Measurements from ENCODE around the gene COLEC12.

Gene COLEC12

GRCh38 chr18:350953-351572 lies 149.4 kb downstream of the COLEC12 start:
- in situ Hi-C loops (cut with MboI; ENCODE audit: low pct_unique_long_range_greater_than_20kb, low sequenced_read_pairs): no loop called here
- no peak for DNase-seq

GRCh38 chr18:346600-346999 lies 153.9 kb downstream of the COLEC12 start:
- DNase-seq: no peak
- in situ Hi-C loops (cut with MboI; ENCODE audit: low pct_unique_long_range_greater_than_20kb, low sequenced_read_pairs): no loop called here

DNA sequence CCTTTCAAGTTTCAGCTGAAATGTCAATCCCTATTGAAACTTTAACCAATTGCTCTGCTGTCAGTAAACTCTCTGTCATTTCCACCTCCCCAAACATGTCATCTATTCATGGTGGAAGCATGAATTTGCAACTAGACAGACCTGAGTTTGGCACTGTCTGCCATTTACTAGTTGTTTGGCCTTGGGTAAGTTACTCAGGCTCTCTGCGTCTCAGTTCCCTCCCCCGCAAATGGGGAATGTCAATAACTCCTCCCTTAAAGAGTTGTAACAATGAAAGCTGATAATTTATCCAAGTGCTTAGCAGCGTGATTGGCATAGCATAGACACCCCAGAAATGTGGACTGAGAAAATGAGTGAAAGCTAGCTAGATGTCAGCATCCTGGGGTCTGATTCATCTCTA lies 159.4 kb downstream of the COLEC12 start:
- DNase-seq: no peak
- in situ Hi-C loops (cut with MboI; ENCODE audit: low pct_unique_long_range_greater_than_20kb, low sequenced_read_pairs): no loop called here

DNA sequence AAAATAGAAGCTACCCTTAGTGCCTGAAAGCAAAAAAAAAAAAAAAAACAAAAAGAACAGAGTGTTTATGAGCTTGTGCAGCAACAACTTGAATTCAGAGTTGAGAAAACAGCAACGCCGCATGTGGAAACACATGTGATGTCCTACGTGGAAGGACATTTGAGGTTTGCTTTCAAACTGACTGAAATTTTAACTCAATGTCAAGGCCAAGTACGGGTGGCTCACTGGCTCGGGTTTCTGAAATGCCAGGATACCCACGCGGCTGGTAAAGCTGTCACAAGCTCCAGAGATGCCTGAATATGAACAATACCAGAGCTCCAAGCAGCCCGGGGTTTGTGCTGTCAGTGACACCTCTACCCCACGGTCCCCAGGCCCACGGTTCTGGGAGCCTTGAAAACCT lies 160.5 kb downstream of the COLEC12 start:
- DNase-seq: no peak
- in situ Hi-C loops (cut with MboI; ENCODE audit: low pct_unique_long_range_greater_than_20kb, low sequenced_read_pairs): no loop called here

- no peak for DNase-seq
- in situ Hi-C loops (cut with MboI; ENCODE audit: low pct_unique_long_range_greater_than_20kb, low sequenced_read_pairs): no loop called here
Measured at GRCh38 chr18:339200-339599, 161.3 kb downstream of the COLEC12 start.

DNA sequence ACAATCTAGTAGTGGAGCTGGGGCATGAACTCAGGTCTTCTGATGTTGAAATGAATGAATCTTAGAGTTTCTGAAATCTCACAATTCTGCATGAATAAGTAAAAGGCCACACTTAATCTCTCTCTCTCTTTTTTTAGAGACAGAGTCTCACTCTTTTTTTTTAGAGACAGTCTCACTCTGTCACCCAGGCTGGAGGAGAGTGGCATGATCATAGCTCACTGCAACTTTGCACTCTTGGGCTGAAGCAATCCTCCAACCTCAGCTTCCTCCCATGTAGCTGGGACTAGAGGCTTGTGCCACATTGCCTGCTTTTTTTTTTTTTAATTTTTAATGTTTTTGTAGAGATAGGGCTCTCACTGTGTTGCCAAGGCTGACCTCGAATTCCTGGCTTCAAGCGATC lies 163.8 kb downstream of the COLEC12 start:
- in situ Hi-C loops (cut with MboI; ENCODE audit: low pct_unique_long_range_greater_than_20kb, low sequenced_read_pairs): no loop called here

GRCh38 chr18:335733-336132 lies 164.8 kb downstream of the COLEC12 start:
- in situ Hi-C loops (cut with MboI; ENCODE audit: low pct_unique_long_range_greater_than_20kb, low sequenced_read_pairs): no loop called here

More for the DNA sequence above, 163.8 kb downstream of the COLEC12 start:
- no peak for DNase-seq

GRCh38 chr18:334575-335132 lies 165.8 kb downstream of the COLEC12 start:
- no peak for DNase-seq
- in situ Hi-C loops (cut with MboI; ENCODE audit: low pct_unique_long_range_greater_than_20kb, low sequenced_read_pairs): no loop called here

More at GRCh38 chr18:335733-336132, 164.8 kb downstream of the COLEC12 start:
- DNase-seq: no peak

DNA sequence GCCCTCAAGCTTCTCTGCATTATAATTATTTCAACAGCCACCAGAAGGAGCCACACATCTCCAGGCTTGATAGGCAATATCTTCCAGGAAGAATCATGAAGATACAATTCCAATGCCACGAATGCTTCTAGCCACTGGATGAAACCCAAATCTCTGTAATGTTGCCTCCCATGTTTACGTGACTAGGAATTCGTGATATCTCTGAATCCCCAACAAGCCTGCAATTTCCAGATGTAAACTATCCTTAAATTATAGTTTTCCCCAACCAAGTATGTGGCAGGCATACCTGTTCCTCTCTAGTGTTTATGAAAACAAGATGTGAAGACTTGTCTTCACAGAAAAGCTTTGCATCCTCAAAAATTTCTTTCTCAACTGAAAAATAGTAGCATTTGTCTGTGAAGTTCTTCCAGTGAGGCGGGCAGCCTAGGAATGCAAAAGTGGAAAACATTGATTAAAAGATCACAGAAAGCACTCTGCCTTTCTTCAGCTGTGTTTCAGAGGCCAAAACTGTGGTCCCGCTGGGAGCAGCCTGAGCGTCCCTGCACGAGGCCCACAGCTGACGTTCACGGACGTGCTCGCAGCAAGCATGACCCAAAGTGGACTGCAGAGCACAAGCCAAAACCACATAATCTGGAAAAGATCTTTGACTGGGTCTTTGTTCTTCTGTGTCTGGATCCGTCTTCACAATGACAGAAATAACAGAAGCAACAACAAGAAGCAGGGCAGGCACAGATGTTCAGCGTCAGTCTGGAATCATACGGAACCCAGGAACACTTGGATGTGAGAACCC lies 167.6 kb downstream of the COLEC12 start:
- in situ Hi-C loops (cut with MboI; ENCODE audit: low pct_unique_long_range_greater_than_20kb, low sequenced_read_pairs): no loop called here
- DNase-seq: no peak

- DNase-seq: peak; percentile 56
- in situ Hi-C loops (cut with MboI; ENCODE audit: low pct_unique_long_range_greater_than_20kb, low sequenced_read_pairs): no loop called here
Measured at GRCh38 chr18:332007-332406, 168.5 kb downstream of the COLEC12 start.

DNA sequence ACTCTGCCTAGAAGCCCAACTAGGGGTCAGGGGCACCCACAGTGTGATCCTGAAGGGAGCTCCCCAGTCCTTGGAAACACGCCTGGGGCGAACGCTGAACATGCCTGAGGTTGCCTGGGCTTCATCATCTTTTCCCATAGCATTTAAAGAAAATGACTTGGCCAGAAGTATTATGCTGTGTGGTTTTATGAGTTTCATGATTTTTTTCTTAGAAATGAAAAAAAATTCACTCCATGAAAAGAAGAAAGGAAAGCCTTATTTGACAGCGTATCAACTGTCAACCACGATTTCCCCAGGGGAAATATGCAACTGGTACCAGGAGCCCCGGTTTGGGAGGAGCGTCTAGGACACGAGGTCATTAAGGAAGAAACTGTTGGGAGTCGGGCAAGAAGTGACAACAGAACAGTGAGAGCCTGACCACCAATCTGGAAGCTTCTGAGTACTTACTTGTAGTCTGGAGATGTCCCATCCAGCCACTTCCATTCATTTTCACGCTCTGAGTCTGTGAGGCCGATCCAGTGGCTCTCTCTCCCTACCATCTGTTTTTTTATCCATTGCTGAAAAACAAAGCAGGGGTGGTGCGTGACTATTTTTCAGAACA lies 169.2 kb downstream of the COLEC12 start:
- peak; percentile 60 for DNase-seq
- in situ Hi-C loops (cut with MboI; ENCODE audit: low pct_unique_long_range_greater_than_20kb, low sequenced_read_pairs): no loop called here

- in situ Hi-C loops (cut with MboI; ENCODE audit: low pct_unique_long_range_greater_than_20kb, low sequenced_read_pairs): no loop called here
- no peak for DNase-seq
Measured at GRCh38 chr18:328928-329327, 171.6 kb downstream of the COLEC12 start.

DNA sequence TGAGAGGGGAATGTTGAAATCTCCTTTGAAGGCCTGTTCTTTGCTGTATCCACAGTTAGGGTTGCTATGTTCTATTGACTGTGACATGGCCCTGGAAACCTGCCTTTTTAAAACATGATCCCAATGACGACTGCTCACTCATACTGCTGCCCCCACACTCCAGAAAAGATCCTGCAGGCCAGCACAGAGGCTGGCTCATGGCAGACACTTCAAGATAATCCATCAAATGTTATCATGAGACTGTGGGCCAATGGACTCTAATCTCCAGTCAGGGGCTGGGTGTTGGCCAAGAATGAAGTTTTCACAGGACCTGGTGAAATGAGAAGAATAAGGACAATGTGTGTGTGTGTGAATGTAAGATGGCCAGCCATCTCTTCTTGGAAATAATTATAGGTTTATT lies 173.7 kb downstream of the COLEC12 start:
- in situ Hi-C loops (cut with MboI; ENCODE audit: low pct_unique_long_range_greater_than_20kb, low sequenced_read_pairs): no loop called here
- DNase-seq: no peak

DNA sequence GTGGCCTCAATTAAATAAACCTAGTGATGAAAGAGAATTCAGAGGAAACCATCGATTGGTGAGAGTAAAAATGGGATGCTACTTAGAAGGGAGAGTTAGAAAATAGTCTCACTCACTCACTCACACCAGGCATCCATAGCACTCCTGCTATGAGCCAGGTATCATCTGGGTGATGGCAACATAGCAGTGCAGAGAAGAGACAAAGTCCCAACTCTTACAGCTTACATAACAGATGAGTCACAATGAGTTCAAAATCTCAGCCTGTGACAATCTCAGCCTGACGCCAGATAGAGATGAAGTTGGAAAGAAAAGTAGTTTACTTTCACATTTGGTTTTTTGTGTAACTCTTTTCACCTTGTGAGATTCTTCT lies 177.3 kb downstream of the COLEC12 start:
- in situ Hi-C loops (cut with MboI; ENCODE audit: low pct_unique_long_range_greater_than_20kb, low sequenced_read_pairs): no loop called here

GRCh38 chr18:321865-322467 lies 178.5 kb downstream of the COLEC12 start:
- in situ Hi-C loops (cut with MboI; ENCODE audit: low pct_unique_long_range_greater_than_20kb, low sequenced_read_pairs): no loop called here
- no peak for DNase-seq

More for the DNA sequence above, 177.3 kb downstream of the COLEC12 start:
- DNase-seq: no peak

GRCh38 chr18:320155-320554 lies 180.3 kb downstream of the COLEC12 start:
- DNase-seq: no peak
- in situ Hi-C loops (cut with MboI; ENCODE audit: low pct_unique_long_range_greater_than_20kb, low sequenced_read_pairs): no loop called here

DNA sequence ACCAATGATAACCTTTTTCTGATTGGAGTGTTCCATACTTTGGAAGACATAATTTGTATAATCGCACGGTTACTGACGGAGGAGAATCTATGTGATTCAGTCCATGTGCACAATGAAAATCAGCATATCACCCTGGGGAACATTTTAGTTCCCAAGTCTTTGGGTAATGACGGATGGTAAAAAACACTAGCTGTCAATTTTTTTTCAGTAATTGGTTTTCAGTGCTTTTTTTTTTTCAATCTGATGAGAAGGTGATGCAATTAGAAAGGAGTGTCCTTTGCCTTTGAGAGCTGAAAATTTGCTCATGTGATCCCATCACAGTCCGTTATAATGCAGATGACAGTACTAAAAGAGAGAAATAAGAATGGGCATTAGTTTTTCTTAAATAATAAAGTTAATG lies 180.8 kb downstream of the COLEC12 start:
- no peak for DNase-seq
- in situ Hi-C loops (cut with MboI; ENCODE audit: low pct_unique_long_range_greater_than_20kb, low sequenced_read_pairs): no loop called here

GRCh38 chr18:318791-319291 lies 181.7 kb downstream of the COLEC12 start:
- no peak for DNase-seq
- in situ Hi-C loops (cut with MboI; ENCODE audit: low pct_unique_long_range_greater_than_20kb, low sequenced_read_pairs): no loop called here

- DNase-seq: no peak
- in situ Hi-C loops (cut with MboI; ENCODE audit: low pct_unique_long_range_greater_than_20kb, low sequenced_read_pairs): no loop called here
Measured at GRCh38 chr18:317618-318017, 182.9 kb downstream of the COLEC12 start.

DNA sequence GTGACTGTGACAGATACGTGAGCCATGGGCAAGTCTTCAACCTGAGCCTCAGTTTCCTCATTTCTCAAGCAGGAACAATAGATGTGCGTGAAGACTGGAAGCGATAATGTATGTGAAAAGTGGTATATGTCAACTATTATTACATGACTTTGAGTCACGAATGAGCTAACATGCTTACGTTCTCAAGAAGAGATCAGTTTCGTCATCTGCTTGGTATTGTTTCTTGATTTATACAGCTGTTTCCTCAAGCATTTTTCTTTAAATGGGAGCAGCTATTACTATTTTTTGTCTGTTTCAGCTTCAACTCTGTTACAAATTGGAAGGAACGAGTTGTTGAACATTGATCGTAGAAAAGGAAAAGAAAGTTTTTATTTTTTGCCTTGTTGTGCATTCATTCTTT lies 184.1 kb downstream of the COLEC12 start:
- in situ Hi-C loops (cut with MboI; ENCODE audit: low pct_unique_long_range_greater_than_20kb, low sequenced_read_pairs): no loop called here
- DNase-seq: no peak

Data from KBM-7 (cell line).